ENCODE results near the gene APOB.

APOB gene

DNA sequence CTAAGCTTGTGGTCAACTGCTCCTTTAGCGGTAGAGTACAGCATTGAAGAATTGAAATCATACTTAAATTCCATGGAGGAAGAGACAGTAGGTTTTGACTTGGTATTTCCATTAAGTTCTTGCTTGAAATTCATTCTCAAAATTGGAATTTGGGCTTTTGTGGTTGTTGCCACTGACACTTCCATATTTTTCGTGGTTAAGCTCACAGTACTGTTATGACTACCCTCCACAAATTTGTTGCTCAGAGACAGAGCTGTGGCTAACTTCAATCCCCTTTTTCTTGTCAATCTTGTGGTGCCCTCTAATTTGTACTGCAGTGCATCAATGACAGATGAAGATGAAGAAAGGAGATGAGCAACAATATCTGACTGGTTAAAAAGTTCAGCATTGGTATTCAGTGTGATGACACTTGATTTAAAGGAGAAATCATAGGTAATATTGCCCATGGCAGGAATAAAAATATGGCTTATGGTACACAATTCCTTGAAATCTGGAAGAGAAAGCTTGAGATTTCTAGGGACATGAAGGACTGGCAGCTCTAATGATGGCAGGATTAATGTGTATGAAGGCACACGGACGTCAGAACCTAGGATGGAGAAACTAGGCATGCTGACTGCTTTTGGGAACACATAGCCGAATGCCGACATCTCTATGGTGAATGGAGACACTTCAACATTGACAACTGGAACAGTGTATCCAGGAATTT lies 37.3 kb downstream of the APOB start:
- in situ Hi-C loops (cut with MboI; ENCODE audit: low sequenced_read_pairs): no loop called here

DNA sequence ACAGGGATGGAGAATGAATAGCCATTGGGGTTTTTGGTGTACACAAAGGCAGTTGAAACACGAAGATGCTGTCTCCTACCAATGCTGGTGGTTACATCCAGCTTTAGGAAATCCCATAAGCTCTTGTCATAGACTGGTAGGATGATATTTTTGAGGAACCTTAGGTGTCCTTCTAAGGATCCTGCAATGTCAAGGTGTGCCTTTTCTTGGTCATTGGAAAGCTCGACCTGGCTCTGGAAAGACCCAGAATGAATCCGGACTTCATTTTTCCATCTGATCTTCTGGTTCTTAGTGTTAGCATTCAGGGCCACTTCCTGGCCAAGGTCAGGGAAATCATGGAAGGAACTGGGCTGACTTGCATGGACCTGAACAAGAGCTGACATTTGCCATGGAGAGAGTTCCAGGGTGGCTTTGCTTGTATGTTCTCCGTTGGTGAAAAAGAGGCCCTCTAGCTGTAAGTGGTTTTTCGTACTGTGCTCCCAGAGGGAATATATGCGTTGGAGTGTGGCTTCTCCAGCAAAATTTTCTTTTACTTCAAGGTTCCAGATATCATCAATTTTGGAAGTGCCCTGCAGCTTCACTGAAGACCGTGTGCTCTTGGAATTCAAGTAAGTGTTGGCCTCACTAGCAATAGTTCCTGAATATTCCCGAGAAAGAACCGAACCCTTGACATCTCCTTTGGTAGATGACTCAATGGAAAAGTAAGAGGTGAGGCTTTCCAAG lies 38.0 kb downstream of the APOB start:
- in situ Hi-C loops (cut with MboI; ENCODE audit: low sequenced_read_pairs): no loop called here

DNA sequence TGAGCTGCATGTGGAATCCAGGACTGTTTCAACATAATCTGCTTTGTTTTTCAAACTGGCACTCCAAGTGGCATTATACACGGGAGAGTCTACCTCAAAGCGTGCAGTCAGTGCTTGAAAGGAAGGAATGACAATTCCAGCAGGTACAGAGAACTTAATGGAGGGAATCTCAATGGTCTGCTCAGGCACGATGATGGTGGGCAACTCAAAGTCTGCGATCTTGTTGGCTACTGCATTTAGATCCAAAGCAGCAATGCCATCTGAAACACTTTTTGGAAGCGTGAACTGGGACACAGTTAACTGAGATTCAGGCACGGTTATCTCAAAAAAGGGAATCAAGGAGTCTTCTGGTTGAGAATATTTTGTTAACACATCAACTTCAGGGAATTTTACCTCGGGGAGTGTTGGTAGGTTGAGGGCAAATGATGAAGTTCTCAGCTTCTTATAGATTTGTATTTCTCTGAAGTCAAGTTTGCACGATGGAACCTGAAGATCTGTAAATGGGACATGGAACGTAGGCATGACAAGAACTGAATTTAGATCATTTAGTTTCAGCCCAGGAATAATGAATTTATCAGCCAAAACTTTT lies 38.7 kb downstream of the APOB start:
- in situ Hi-C loops (cut with MboI; ENCODE audit: low sequenced_read_pairs): no loop called here

DNA sequence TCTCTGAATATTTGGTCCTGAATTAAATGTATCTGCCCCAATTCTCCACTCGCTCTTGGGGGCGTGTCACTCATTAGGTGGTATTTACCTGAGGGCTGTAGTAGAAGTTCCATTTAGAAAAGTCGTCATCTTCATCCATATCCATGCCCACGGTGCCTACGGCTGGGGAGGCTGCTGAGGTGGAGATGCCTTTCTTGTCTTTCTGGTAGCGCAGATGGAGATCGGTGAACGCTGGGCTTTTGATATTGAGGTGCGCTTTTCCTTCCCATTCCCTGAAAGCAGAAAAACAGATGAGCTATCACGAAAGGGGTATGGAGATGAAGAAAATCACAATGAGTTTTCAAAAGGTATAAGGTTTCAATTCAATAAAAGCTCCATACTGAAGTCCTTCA lies 39.7 kb downstream of the APOB start:
- in situ Hi-C loops (cut with MboI; ENCODE audit: low sequenced_read_pairs): no loop called here

DNA sequence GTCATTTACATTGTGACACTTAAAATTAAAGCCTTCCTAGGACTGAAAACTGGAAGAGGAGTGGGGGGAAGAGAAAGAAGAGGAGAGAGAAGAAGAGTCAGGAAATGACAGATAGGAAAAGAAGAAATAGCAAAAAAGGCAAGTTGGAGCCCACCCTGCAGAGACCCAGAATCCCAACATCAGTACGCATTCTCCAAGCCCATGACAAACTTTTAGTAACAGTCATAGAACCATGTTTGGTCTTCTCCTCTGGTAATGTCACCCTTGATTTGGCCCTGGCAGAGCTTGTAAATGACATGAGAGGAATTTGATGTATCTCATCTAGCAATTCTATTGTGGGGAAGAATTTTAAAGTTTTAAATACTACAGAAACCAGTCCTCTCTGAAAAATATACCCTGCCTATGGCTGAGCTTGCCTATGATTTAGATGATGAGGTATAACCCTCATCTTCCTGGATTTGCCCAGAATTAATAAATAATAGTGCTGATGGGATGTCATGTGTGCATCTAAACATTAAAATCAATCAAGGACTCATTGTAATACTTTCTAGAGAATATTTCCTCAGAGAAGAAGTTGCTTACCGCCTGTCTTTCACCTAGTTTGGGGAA lies 40.2 kb downstream of the APOB start:
- in situ Hi-C loops (cut with MboI; ENCODE audit: low sequenced_read_pairs): no loop called here

DNA sequence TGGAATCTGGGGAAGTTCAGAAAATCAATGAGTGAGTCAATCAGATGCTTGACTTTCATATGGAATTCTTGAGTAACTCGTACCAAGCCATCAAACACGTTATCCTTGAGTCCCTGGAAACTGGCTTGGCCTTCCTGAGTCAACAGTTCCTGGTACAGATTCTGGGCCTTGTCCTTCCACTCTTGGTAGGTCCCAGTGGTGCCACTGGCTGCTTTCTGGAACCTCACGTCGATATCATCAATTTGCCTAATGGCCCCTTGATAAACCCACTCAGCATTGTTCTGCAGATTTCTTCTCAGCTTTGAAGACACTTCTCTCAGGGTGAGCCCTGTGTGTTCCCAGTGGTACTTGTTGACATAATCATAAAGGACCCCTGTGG lies 41.1 kb downstream of the APOB start:
- in situ Hi-C loops (cut with MboI; ENCODE audit: low sequenced_read_pairs): no loop called here

DNA sequence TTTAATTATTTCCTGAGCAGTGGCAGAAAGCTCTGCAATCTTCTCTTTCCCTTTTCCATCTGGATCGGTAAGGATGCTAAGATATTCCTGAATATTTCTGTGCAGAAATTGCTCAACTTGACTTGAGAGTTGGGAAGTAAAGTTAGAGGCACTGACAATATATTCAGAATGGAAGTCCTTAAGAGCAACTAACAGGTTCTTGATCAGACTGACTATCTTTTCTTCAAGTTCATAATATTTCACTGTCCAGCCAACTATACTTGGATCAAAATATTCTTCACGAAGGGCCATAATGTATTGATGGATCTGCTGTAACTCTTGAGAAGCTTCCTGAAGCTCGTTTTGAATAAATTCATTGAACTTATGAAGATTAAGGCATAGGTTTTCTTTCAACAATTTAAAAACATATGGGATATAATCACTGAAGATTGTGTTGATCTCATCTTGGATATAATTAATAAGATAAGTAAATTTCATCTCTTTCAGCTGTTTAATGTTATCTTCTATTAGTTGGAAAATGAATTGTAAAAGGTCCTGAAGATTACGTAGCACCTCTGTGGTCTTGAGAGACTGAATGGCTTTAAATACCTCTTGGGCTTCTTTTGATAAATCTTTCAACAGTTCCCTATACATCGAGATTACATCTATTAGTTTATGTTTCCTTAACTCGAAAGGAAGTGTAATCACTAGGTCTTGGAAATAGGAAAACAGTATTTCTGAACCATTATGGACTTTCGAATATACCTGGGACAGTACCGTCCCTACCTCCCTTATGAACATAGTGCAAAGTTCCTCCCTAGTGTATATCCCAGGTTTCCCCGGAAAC lies 41.7 kb downstream of the APOB start:
- in situ Hi-C loops (cut with MboI; ENCODE audit: low sequenced_read_pairs): no loop called here

DNA sequence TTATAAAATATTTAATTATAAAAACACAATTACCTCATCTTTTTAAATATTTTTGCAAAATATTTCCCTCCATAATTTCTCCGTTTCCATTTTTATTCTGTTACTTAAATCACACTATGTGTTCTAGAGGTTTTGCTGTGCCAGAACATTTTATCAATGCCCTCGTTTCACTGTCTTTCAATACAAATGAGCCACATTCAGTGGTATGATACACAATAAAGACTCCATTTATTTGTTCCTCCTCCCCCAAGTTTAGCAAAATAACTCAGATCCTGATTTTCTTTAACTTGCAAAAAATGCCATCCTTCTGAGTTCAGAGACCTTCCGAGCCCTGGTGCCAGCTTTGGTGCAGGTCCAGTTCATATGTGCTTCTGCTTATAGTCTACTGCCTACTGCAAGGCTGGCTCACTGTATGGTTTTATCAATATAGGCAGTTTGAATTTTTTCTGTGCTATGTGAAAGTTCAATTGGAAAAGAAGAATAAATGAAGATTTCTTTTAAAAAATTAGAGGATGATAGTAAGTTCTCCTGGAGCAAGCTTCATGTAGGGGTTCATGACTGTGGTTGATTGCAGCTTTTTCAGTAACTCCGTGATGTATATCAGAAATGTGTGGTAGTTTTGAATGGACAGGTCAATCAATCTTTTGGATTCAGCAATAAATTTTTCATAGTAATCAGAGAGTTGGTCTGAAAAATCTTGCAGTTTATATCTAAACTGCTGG lies 42.5 kb downstream of the APOB start:
- in situ Hi-C loops (cut with MboI; ENCODE audit: low sequenced_read_pairs): no loop called here

DNA sequence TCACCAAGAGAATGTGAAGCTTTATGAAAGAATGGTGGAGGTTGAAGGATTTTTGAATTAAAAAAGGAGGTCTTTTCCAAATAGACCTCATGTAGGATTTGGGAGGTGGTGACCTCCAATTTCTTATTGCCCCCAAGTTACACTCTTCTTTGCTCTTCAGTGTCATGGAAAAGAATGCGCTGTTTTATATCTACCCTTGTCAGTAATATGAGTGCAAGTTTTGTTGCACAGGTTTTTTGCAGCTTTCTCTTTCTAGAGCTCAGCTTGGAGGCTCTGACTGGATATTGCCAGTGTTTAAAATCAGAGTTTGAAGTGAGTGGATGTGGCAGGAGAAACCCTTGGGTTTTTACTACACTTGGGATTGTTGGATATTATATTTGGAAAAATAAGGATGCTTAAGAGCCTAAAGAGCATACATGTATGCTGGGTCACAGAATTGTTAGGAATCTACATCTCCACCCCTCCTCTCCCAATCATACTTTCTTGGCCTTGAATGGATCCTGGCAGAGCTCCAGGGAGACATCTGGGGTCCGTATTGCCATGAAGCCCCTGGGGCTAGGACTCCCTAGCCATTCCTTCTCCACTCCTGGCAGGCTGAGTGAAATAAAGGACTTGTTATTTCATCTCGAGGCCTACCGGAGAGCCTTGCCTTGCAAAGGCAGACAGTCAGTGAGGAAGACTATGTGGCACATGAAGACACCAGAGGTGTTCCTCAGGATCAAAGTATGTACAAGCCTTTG lies 43.8 kb downstream of the APOB start:
- in situ Hi-C loops (cut with MboI; ENCODE audit: low sequenced_read_pairs): no loop called here

DNA sequence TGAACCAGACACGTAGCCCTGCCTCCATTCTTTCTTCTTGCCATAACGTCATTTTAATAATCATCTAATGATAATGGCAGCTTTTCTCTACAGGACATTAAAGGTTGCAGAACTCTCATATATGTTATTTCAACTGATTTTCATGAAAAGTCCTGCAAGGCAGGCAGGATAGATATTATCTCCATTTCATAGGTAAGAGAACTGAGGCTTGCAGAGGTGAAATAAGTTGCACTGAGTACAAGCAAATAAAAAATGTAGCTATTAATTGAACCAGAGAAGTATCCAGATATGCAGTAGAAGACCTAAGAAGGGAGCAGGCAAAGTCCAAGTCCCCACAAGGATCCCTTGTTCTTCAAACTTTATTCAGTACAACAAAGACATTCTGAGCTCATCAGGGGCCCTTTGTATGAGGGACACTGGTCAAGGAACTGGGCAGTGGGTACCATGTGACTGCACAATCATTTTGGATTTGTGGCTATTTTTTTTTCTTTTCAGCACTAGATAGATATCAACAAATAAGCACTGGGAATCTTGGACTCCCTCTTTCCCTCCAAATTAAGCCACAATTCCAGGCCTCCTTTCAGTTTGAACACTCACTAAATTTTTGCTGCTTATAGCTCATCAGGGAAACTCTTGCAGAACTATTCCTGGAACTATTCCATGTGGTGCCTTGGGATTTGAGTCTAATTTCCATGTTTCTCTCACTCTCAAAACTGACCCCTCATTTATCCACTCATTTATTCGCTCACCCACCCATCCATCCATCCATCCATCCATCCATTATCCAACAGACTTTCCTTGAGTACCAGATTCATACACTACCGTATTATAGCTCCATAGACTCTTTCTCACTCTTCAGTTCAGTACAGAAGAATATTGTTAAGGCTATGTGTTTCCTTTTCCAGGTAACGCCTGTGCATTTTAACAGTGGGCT lies 44.6 kb downstream of the APOB start:
- in situ Hi-C loops (cut with MboI; ENCODE audit: low sequenced_read_pairs): no loop called here

DNA sequence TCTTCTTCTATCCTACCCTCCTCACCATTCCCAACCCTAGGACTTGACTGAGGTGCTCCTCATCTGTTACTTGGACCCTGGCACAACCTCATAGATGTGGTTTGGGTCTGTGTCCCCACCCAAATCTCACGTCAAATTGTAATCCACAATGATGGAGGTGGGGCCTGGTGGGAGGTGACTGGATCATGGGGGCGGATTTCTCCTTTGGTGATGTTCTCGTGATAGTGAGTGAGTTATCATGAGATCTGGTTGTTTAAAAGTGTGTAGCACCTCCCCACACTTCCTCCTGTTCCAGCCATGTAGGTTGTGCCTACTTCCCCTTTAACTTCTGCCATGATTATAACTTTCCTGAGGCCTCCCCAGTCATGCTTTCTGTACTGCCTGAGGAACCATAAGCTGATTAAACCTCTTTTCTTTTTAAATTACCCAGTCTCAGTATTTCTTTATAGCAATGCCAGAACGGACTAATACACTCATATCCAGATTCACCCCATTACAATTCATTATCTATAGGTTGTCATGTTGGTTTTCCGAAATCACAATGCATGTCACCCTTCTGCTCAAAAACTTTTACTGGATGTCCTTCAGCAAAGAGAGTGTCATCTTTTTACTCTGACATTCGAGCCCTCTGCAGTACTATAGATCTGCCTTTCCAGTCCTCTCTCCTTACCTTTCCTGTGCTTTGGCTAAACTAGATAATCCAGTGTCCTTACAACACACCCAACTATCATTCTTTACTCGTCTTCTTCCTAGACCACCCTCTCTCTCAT lies 45.7 kb downstream of the APOB start:
- in situ Hi-C loops (cut with MboI; ENCODE audit: low sequenced_read_pairs): no loop called here

DNA sequence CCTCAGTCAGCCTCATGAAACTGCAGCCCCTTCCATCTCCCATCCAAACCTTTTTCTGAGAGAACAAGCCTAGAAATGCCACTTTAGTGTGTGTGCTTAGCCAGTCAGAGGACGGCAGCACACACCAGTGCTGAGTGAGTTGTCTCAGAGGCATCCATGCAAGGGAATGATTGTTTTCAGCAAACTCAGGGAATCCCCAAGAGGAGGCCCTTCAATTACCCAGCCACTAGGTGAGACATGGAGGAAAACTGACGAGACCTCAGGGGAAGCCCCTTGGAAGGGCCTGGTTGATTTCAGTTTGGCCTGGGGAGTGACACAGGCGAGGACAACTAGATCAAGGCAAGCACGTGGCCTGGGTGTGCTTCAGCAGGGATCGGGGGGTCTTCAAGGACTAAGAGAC lies 49.7 kb downstream of the APOB start:
- in situ Hi-C loops (cut with MboI; ENCODE audit: low sequenced_read_pairs): no loop called here

DNA sequence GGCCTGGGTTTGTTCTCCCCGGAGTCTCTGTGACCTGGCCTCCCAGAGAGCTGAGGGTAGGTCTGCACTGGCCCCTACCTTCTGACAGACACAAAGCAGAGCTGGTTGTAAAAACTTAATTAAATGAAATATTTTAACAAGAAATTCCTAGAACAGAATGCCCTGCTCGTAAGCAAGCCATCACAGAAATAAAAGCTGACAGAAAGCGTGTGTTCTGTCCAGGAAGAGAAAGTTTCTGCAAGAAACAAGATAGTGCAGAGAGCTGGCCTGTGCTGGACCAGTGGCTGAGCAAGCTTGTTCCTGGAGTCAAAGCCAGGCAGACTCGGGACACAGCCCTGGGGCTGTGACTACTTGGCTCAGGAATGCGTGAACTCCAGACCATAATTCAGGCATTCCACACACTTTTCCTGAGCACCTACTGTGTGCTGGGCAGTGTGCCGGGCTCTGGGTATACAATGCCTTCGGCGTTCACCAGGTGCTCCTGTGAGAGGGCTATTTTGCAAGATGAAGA lies 51.6 kb downstream of the APOB start:
- in situ Hi-C loops (cut with MboI; ENCODE audit: low sequenced_read_pairs): no loop called here

DNA sequence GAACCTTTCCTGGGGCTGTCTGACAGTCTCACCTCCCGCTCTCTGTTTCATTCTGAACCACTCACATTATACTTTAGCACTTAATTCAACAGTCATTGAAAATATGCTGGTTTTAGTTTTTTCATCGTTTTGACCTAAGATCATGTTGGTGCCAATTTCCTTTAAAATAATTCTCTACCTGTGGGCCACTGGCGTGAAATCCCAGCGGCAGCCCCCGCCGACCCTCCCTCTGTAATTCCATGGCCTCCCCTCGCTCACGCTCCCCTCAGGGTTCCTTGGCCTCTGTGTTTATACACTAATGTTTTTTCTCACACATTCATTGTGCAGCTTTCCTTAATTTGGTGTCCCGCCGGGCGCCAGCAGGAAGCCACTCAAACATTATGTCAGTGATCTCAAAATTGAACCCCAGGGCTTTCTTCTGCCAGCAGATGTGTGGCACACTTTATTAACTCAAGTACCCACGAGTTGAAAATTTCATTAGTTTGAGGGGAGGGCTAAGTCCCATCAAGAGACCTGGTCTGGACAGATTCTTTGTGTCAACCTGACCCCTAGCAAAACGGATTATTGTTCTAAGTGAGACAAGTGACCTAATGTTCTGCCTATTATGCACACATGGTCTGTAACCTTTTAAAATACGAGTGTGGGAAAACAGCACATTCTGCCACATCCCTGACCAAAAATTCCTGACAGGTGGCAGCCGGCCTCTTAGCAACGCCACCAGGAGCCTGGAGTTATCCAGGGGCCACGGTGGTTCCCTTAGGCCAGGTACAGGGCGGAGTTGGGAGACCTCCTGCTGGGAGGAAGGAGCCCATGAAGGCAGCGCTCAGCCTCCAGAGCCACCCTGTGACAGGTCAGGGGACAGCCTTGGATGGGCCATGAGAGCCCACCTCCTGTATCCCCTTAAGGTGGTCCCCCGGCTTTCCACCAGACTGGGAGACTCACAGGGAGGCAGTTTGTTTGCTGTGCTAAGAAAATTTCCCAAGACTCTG lies 53.1 kb downstream of the APOB start:
- in situ Hi-C loops (cut with MboI; ENCODE audit: low sequenced_read_pairs): no loop called here

DNA sequence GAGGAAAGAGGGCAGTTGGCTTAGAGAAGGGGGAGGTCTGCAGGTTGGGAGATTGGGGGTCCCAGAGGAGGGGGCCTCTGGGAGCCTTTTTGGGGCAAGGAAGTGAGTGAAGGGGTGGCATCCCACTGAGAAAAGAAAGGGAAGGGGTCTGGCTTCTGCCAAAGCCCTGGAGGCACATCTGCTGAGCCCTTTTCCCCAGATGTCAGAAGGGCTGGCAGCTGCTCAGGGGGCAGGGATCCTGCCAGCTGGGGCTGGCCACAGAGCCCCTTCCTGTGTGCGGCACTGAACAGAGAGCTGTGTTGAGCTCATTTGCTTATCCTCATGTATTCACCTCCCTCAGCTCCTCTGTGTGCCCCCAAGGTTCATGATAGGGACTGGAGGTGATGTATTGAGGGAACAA lies 54.5 kb downstream of the APOB start:
- in situ Hi-C loops (cut with MboI; ENCODE audit: low sequenced_read_pairs): no loop called here

DNA sequence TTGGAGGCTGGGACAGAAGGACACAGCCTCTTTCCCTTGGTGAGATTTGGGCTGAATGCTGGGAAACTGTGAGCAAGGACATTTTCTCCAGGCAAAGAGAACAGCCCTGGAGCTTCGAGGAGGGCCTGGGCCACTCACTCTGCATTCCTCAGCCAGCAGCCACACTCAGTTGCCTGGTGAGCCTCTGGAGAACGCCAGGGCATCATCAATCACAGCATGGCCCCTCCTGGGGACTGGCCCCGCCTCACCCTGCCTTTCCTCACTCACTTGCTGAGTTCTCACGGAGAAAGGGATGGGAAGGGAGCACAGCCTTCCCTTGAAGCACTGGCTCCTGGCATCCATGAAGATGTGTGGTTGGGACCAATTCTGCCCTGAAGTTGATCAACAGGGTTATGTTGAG lies 55.0 kb downstream of the APOB start:
- in situ Hi-C loops (cut with MboI; ENCODE audit: low sequenced_read_pairs): no loop called here

Data from hTERT RPE-1 (cell line).